Neural cell (in vitro differentiated cells): ENCODE data around the gene AKAP6. TPM values are rescaled to one million over a fixed set of nuclear protein-coding genes. Genes with fewer than 3 reads are reported as not detected.

ENCODE experiments used
- H2AFZ ChIP-seq: fragments of 200-600, 300-800 bp; sonication (generic), shearing (Covaris generic); 2 replicates; pipeline ENCODE4 v1.6.0; 2014; ENCODE audit warnings: low read depth, mild to moderate bottlenecking, antibody characterized with exemption, low read length, moderate library complexity
- H3F3A ChIP-seq: fragments of 200-600 bp; shearing (Covaris generic); 2 replicates; pipeline ENCODE4 v1.6.1; 2016; ENCODE audit warnings: mild to moderate bottlenecking, moderate library complexity, mixed read lengths, antibody characterized with exemption, low read length; ENCODE audit not compliant: insufficient read depth, poor library complexity, severe bottlenecking
- H3K27ac ChIP-seq: fragments of 200-600, 300-800 bp; sonication (generic), shearing (Covaris generic); 2 replicates; pipeline ENCODE4 v1.5.1; 2014; ENCODE audit warnings: mild to moderate bottlenecking, low read length, moderate library complexity
- H3K27me3 ChIP-seq: fragments of 300-800, 200-600 bp; sonication (generic), shearing (Covaris generic); 2 replicates; pipeline ENCODE4 v1.6.0; 2014; ENCODE audit warnings: mild to moderate bottlenecking, low read depth, low read length, moderate library complexity; ENCODE audit not compliant: insufficient read depth
- H3K36me3 ChIP-seq: fragments of 300-800, 200-600 bp; sonication (generic), shearing (Covaris generic); 2 replicates; pipeline ENCODE4 v1.5.1; 2014; ENCODE audit warnings: mild to moderate bottlenecking, antibody characterized with exemption, low read length, moderate library complexity; ENCODE audit not compliant: insufficient read depth
- H3K4me2 ChIP-seq: fragments of 300-800, 200-600 bp; sonication (generic), shearing (Covaris generic); 2 replicates; pipeline ENCODE4 v1.6.0; 2014; ENCODE audit warnings: mild to moderate bottlenecking, low read length
- H3K4me3 ChIP-seq: fragments of 300-800, 200-600 bp; sonication (generic), shearing (Covaris generic); 2 replicates; pipeline ENCODE4 v1.5.1; 2014; ENCODE audit warnings: mild to moderate bottlenecking, low read length, moderate library complexity
- H3K79me2 ChIP-seq: fragments of 200-600 bp; shearing (Covaris generic); replicated peaks from 2 replicates; pipeline ENCODE4 v1.6.0; 2014; ENCODE audit warnings: mild to moderate bottlenecking, low read length, moderate library complexity; ENCODE audit not compliant: insufficient read depth
- H3K9ac ChIP-seq: fragments of 300-800, 200-600 bp; sonication (generic), shearing (Covaris generic); 2 replicates; pipeline ENCODE4 v1.6.1; 2016; ENCODE audit warnings: mild to moderate bottlenecking, low read length, mixed read lengths
- H3K9me2 ChIP-seq: fragments of 200-600 bp; shearing (Covaris generic); 2 replicates; pipeline ENCODE4 v1.6.1; 2016; ENCODE audit warnings: mild to moderate bottlenecking, low read length, mixed read lengths; ENCODE audit not compliant: insufficient read depth
- H3K9me3 ChIP-seq: fragments of 200-600, 300-800 bp; sonication (generic), shearing (Covaris generic); 2 replicates; pipeline ENCODE4 v1.6.1; 2016; ENCODE audit warnings: mild to moderate bottlenecking, mixed run types, low read length, moderate library complexity, mixed read lengths
- H4K20me1 ChIP-seq: fragments of 200-600 bp; shearing (Covaris generic); 2 replicates; pipeline ENCODE4 v1.6.1; 2016; ENCODE audit warnings: mild to moderate bottlenecking, mixed run types; ENCODE audit not compliant: insufficient read depth
- EP300 ChIP-seq: fragments of 450-650 bp; conservative IDR thresholded peaks from 2 replicates; pipeline ENCODE4 v1.6.1; 2014; ENCODE audit warnings: antibody characterized with exemption, mild to moderate bottlenecking, moderate library complexity; ENCODE audit not compliant: poor library complexity, severe bottlenecking
- EZH2 ChIP-seq: fragments of 200-600, 300-800 bp; shearing (Covaris generic), sonication (generic); IDR thresholded peaks from 2 replicates; pipeline ENCODE4 v1.6.1; 2014; ENCODE audit warnings: antibody characterized with exemption, low read length, borderline replicate concordance, mild to moderate bottlenecking; ENCODE audit not compliant: insufficient read depth, poor library complexity, severe bottlenecking
- MXI1 ChIP-seq: fragments of 450-650 bp; conservative IDR thresholded peaks from 2 replicates; pipeline ENCODE4 v1.6.1; 2014; ENCODE audit warnings: antibody characterized with exemption, mild to moderate bottlenecking; ENCODE audit not compliant: poor library complexity, severe bottlenecking
- POLR2AphosphoS5 ChIP-seq: IDR thresholded peaks from 2 replicates; pipeline ENCODE4 v1.6.1; 2012
- RAD21 ChIP-seq: fragments of 450-650 bp; conservative IDR thresholded peaks from 2 replicates; pipeline ENCODE4 v1.6.1; 2014; ENCODE audit warnings: antibody characterized with exemption, mild to moderate bottlenecking, moderate library complexity
- SMC3 ChIP-seq: fragments of 450-650 bp; conservative IDR thresholded peaks from 2 replicates; pipeline ENCODE4 v1.6.1; 2014; ENCODE audit warnings: antibody characterized with exemption, mild to moderate bottlenecking, moderate library complexity; ENCODE audit not compliant: poor library complexity
- TAF1 ChIP-seq: IDR thresholded peaks from 2 replicates; pipeline ENCODE4 v1.6.1; 2012; ENCODE audit warnings: low read depth
- polyA plus RNA-seq: library from polyadenylated mRNA; depleted of rRNA; stranded (reverse); fragments of >200 nt; gene quantifications from 2 replicates; pipeline ENCODE4 v1.2.3, GENCODE V29; 2014
- TF ChIP-seq, protein P1 (sequence below): fragments of 450-650 bp; IDR thresholded peaks from 2 replicates; pipeline ENCODE4 v1.5.1; 2014; ENCODE audit warnings: antibody characterized with exemption, mild to moderate bottlenecking, moderate library complexity; ENCODE audit not compliant: poor library complexity, severe bottlenecking
- TF ChIP-seq, protein P2 (sequence below): IDR thresholded peaks from 2 replicates; pipeline ENCODE4 v1.6.1; 2012; ENCODE audit warnings: borderline replicate concordance

Gene AKAP6
- polyA plus RNA-seq, 1 donor from 2014 or later, result 15.8 TPM

DNA sequence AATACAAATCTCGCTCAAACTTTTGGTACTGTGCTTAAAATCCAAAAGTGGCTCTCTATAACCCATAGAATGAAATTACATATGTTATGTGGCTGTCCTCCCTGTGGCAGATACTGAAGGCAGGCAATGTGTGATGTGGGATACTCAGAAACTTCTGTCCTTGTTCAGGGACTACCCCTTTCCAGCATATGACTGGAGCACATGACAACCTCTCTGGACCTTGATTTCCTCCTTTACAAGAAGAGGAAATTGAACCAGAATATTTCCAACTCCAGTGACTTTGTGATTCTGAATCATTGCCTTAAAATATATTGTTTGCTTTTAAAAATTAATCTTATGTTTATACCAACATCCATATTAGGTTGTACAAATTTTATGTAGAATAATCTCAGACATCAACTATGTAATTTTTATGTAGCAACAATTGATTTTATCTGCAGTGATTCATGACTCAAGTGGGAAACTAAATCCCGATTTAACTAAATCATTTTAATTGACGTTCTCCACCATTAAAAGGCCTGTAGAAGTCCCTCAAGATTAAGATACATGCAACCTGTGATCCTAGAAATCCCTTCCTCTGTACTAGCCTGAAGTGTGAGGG is 162.4 kb downstream of the AKAP6 start:
- no peaks in the 10 kb centered on the region for H3F3A ChIP-seq
- no peaks in the 10 kb centered on the region for H3K36me3 ChIP-seq
- H3K79me2 ChIP-seq, result no peaks in the 10 kb centered on the region
- H3K27me3 ChIP-seq, result no peaks in the 10 kb centered on the region
- H3K4me2 ChIP-seq, result peak overlapping the region; percentile 23
- H3K9ac ChIP-seq, result no peak overlapping the region
- no peak overlapping the region for H2AFZ ChIP-seq
- H4K20me1 ChIP-seq, result no peaks in the 10 kb centered on the region
- no peaks in the 10 kb centered on the region for H3K9me3 ChIP-seq
- H3K4me3 ChIP-seq, result peak overlapping the region; percentile 8
- TF ChIP-seq RAD21, result no peak
- TF ChIP-seq POLR2AphosphoS5, result no peak
- no peak for TF ChIP-seq TAF1
- TF ChIP-seq, protein P1, sequence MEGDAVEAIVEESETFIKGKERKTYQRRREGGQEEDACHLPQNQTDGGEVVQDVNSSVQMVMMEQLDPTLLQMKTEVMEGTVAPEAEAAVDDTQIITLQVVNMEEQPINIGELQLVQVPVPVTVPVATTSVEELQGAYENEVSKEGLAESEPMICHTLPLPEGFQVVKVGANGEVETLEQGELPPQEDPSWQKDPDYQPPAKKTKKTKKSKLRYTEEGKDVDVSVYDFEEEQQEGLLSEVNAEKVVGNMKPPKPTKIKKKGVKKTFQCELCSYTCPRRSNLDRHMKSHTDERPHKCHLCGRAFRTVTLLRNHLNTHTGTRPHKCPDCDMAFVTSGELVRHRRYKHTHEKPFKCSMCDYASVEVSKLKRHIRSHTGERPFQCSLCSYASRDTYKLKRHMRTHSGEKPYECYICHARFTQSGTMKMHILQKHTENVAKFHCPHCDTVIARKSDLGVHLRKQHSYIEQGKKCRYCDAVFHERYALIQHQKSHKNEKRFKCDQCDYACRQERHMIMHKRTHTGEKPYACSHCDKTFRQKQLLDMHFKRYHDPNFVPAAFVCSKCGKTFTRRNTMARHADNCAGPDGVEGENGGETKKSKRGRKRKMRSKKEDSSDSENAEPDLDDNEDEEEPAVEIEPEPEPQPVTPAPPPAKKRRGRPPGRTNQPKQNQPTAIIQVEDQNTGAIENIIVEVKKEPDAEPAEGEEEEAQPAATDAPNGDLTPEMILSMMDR, result no peak
- TF ChIP-seq, protein P2, sequence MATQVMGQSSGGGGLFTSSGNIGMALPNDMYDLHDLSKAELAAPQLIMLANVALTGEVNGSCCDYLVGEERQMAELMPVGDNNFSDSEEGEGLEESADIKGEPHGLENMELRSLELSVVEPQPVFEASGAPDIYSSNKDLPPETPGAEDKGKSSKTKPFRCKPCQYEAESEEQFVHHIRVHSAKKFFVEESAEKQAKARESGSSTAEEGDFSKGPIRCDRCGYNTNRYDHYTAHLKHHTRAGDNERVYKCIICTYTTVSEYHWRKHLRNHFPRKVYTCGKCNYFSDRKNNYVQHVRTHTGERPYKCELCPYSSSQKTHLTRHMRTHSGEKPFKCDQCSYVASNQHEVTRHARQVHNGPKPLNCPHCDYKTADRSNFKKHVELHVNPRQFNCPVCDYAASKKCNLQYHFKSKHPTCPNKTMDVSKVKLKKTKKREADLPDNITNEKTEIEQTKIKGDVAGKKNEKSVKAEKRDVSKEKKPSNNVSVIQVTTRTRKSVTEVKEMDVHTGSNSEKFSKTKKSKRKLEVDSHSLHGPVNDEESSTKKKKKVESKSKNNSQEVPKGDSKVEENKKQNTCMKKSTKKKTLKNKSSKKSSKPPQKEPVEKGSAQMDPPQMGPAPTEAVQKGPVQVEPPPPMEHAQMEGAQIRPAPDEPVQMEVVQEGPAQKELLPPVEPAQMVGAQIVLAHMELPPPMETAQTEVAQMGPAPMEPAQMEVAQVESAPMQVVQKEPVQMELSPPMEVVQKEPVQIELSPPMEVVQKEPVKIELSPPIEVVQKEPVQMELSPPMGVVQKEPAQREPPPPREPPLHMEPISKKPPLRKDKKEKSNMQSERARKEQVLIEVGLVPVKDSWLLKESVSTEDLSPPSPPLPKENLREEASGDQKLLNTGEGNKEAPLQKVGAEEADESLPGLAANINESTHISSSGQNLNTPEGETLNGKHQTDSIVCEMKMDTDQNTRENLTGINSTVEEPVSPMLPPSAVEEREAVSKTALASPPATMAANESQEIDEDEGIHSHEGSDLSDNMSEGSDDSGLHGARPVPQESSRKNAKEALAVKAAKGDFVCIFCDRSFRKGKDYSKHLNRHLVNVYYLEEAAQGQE, result no peak
- no peak for TF ChIP-seq MXI1
- no peak for TF ChIP-seq EZH2
- TF ChIP-seq EP300, result no peak
- TF ChIP-seq SMC3, result no peak
- peak overlapping the region; percentile 40 for H3K27ac ChIP-seq
- no peaks in the 10 kb centered on the region for H3K9me2 ChIP-seq

DNA sequence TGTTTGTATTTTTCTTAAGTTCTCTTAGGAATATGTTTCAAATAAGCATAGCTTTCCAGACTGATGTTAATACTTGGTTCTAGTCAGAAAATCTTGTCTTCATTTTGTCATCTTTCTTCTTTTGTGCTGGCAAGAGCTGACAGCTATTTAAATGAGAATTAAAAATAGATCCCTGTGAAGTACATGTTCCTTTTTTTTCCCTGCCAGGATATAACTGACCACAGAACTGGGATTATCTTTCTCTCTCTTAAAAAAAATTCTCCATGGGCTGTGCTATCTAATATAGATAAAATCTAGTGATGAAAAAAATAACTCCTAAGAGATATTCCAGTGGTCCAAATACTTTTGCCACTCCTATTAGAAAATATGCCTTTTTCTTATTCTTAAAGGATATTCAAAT is 163.4 kb downstream of the AKAP6 start:
- Histone ChIP-seq H3K4me3 (no peak overlapping the region), H3K9me3 (no peaks in the 10 kb centered on the region), H3K9ac (no peak overlapping the region), H3K4me2 (peak overlapping the region; percentile 48), H3K36me3 (no peaks in the 10 kb centered on the region), H3K27me3 (no peaks in the 10 kb centered on the region), H3K9me2 (no peaks in the 10 kb centered on the region), H3F3A (no peaks in the 10 kb centered on the region), H2AFZ (no peak overlapping the region), H3K27ac (peak overlapping the region; percentile 36), H3K79me2 (no peaks in the 10 kb centered on the region), H4K20me1 (no peaks in the 10 kb centered on the region)
- TF ChIP-seq TAF1 (no peak), POLR2AphosphoS5 (no peak), RAD21 (no peak)
